Adrenal gland (tissue), 12 donors: Measurements from ENCODE around the gene HCCS. TPM values are rescaled to one million over a fixed set of nuclear protein-coding genes. Genes with fewer than 3 reads are reported as not detected.
A peak's percentile ranks its signal among the peaks of the same experiment; 100 is the strongest.

Source experiments
- DNase-seq, 7 donors: peaks; one replicate each; pipeline ENCODE4 v3.0.0-alpha.2; 2019 to 2020
- H3K27ac ChIP-seq, 5 donors: fragments of 200-600 bp; sonication (generic) in 4 of 5; 1 replicate in 3 of 5; 2 replicates in 2 of 5; pipeline versions ENCODE4 v1.5.1 to v1.8.0; 2016 to 2020; ENCODE audit warnings: mild to moderate bottlenecking in 1 of 5
- H3K27me3 ChIP-seq: fragments of 200-600 bp; 2 replicates; pipeline ENCODE4 v1.8.0; 2021
- H3K36me3 ChIP-seq, 2 donors: fragments of 200-600 bp; replicated peaks in 1 of 2; 1 replicate in 1 of 2; 2 replicates in 1 of 2; pipeline versions ENCODE4 v1.5.1 to v1.8.0; 2018 to 2022
- H3K4me1 ChIP-seq, 2 donors: fragments of 200-600 bp; replicated peaks in 1 of 2; 1 replicate in 1 of 2; 2 replicates in 1 of 2; pipeline versions ENCODE4 v1.5.1 to v1.8.0; 2018 to 2021
- H3K4me3 ChIP-seq, 4 donors: fragments of 200-600 bp; sonication (generic) in 3 of 4; one replicate each; pipeline ENCODE4 v1.5.1; 2016 to 2018
- H3K9me3 ChIP-seq, 3 donors: fragments of 200-600 bp; sonication (generic) in 1 of 3; replicated peaks in 1 of 3; 1 replicate in 2 of 3; 2 replicates in 1 of 3; pipeline versions ENCODE4 v1.5.1 to v1.8.0; 2016 to 2021
- CTCF ChIP-seq, 6 experiments: fragments of 450-650 bp in 4 of 6; fragments of 200-600 bp in 2 of 6; sonication (generic) in 1 of 6; IDR thresholded peaks; 1 replicate in 5 of 6; 2 replicates in 1 of 6; pipeline versions ENCODE4 v1.5.1 to v1.8.0; 2016 to 2021; ENCODE audit warnings: antibody characterized with exemption in 6 of 6, mild to moderate bottlenecking in 2 of 6, moderate library complexity in 1 of 6
- POLR2A ChIP-seq, 2 donors: fragments of 450-650 bp; IDR thresholded peaks; one replicate each; pipeline ENCODE4 v1.6.1; 2017; ENCODE audit warnings: antibody characterized with exemption in 2 of 2, mild to moderate bottlenecking in 2 of 2, moderate library complexity in 1 of 2
- WGBS, 4 donors: extraction: QIAGEN DNeasy Blood & Tissue Kit in 2 of 4; methylation state at CpG; one replicate each; pipeline versions ENCODE4 v1.1.5 to v1.1.7; 2013 to 2017; 5-methylcytosine and 5-hydroxymethylcytosine counted together
- intact Hi-C, 2 donors: fragments of 100-400 bp; cut with DNase I; formaldehyde crosslinking; loops; one replicate each; pipeline versions ENCODE4 v1.14.1 to v1.15.0; 2022 to 2023
- polyA plus RNA-seq, 3 donors: library from polyadenylated mRNA; stranded (reverse); fragments of 200-250 nt in 2 of 3; fragments of 350-450 nt in 1 of 3; fragmentation: Illumina TruSeq in 1 of 3; extraction: RNeasy Lipid Tissue Mini Kit (QIAGEN cat#74804) in 1 of 3; gene quantifications; one replicate each; pipeline ENCODE4 v1.2.3, GENCODE V29; 2013 to 2014
- total RNA-seq, 9 donors: library from RNA; depleted of rRNA in 4 of 9; stranded (reverse); fragments of >200 nt in 4 of 9; fragments of 120-200 nt in 1 of 9; fragmentation: NEBNext Ultra II Directional in 1 of 9; extraction: Animal tissue kit (Norgen Biotek cat#: 25700) in 1 of 9; gene quantifications; one replicate each; pipeline versions ENCODE4 v1.1.0 to v1.2.4, GENCODE V29; 2013 to 2023
- donor health status: healthy with polysubstance abuse.
- donor health status: Bipolar disorder and iron deficiency.
- donor health status: DM: yes; HTN: yes; CAD: no.
- donor health status: DM: no; HTN: no; CAD: no.
- donor health status: DM: no; HTN: no; CAD: no.
- donor health status: DM: yes; HTN: yes; CAD: no.

HCCS gene
- total and polyA plus RNA-seq, 12 donors = 7.1 to 47.0 (median 21.0) TPM

GRCh38 chrX:11109968-11110367 is 1.2 kb upstream of the HCCS start:
- WGBS, 4 donors = 88 to 95% (median 90%) methylated on average over 2 of the region's 2 CpGs

GRCh38 chrX:11111947-11112346 is 815 bp downstream of the HCCS start:
- no peaks in the 10 kb centered on the region for H3K27me3 ChIP-seq
- intact Hi-C loops = no loop called here
- TF ChIP-seq CTCF (IDR thresholded peaks at IDR 0.05) (no peak), POLR2A (IDR thresholded peaks at IDR 0.05) (no peak)
- peak overlapping the region; percentile 21 to 91 (median 72) for H3K27ac ChIP-seq
- peaks cover 0 to 15% of the 10 kb centered on the region in 2 donors for H3K4me1 ChIP-seq
- WGBS, 4 donors = 36 to 62% (median 50%) methylated on average over 8 to 9 of the region's 9 CpGs
- peak overlapping the region in 2 of 4 donors; percentile 24 to 66 for H3K4me3 ChIP-seq
- no peak for DNase-seq
- peaks cover 0 to 25% of the 10 kb centered on the region in 2 donors for H3K36me3 ChIP-seq
- H3K9me3 ChIP-seq = no peaks in the 10 kb centered on the region

More at GRCh38 chrX:11109968-11110367, 1.2 kb upstream of the HCCS start:
- TF ChIP-seq POLR2A (IDR thresholded peaks at IDR 0.05) (no peak), CTCF (IDR thresholded peaks at IDR 0.05) (no peak)
- Histone ChIP-seq H3K27me3 (no peaks in the 10 kb centered on the region), H3K27ac (no peak overlapping the region), H3K36me3 (peaks cover 0 to 5% of the 10 kb centered on the region in 2 donors), H3K4me1 (peaks cover 0 to 15% of the 10 kb centered on the region in 2 donors), H3K4me3 (no peak overlapping the region), H3K9me3 (no peaks in the 10 kb centered on the region)
- no peak for DNase-seq
- intact Hi-C loops = no loop called here

- intact Hi-C loops = no loop called here
- TF ChIP-seq CTCF (IDR thresholded peaks at IDR 0.05) = no peak
- TF ChIP-seq POLR2A (IDR thresholded peaks at IDR 0.05) = no peak
- H3K36me3 ChIP-seq = peaks cover 0 to 43% of the 10 kb centered on the region in 2 donors
- no peaks in the 10 kb centered on the region for H3K9me3 ChIP-seq
- H3K4me3 ChIP-seq = no peak overlapping the region
- peak in 1 of 7 donors; percentile 1 for DNase-seq
- no peaks in the 10 kb centered on the region for H3K27me3 ChIP-seq
- peak overlapping the region in 2 of 5 donors; percentile 26 to 49 for H3K27ac ChIP-seq
- H3K4me1 ChIP-seq = peaks cover 0 to 15% of the 10 kb centered on the region in 2 donors
These were observed 2.6 kb downstream of the HCCS start for GRCh38 chrX:11113731-11114130.

GRCh38 chrX:11117745-11118144 is 6.6 kb downstream of the HCCS start:
- H3K27ac ChIP-seq = no peak overlapping the region
- intact Hi-C loops = no loop called here
- peaks cover 0 to 56% of the 10 kb centered on the region in 2 donors for H3K36me3 ChIP-seq
- peaks cover 0 to 7% of the 10 kb centered on the region in 2 donors for H3K4me1 ChIP-seq
- H3K27me3 ChIP-seq = no peaks in the 10 kb centered on the region
- no peak overlapping the region for H3K4me3 ChIP-seq
- no peak for TF ChIP-seq POLR2A (IDR thresholded peaks at IDR 0.05)
- TF ChIP-seq CTCF (IDR thresholded peaks at IDR 0.05) = no peak
- H3K9me3 ChIP-seq = no peaks in the 10 kb centered on the region
- 74 to 90% (median 82%) methylated on average over 3 of the region's 3 CpGs for WGBS, 4 donors
- no peak for DNase-seq
